Adrenal gland (tissue), 12 donors: ENCODE data around the gene RND3. TPM values are rescaled to one million over a fixed set of nuclear protein-coding genes. Genes with fewer than 3 reads are reported as not detected.

Experiments
- DNase-seq, 7 donors: peaks; one replicate each; pipeline ENCODE4 v3.0.0-alpha.2; 2019 to 2020
- H3K27ac ChIP-seq, 5 donors: fragments of 200-600 bp; sonication (generic) in 4 of 5; 1 replicate in 3 of 5; 2 replicates in 2 of 5; pipeline versions ENCODE4 v1.5.1 to v1.8.0; 2016 to 2020; ENCODE audit warnings: mild to moderate bottlenecking in 1 of 5
- H3K27me3 ChIP-seq: fragments of 200-600 bp; 2 replicates; pipeline ENCODE4 v1.8.0; 2021
- H3K36me3 ChIP-seq, 2 donors: fragments of 200-600 bp; replicated peaks in 1 of 2; 1 replicate in 1 of 2; 2 replicates in 1 of 2; pipeline versions ENCODE4 v1.5.1 to v1.8.0; 2018 to 2022
- H3K4me1 ChIP-seq, 2 donors: fragments of 200-600 bp; replicated peaks in 1 of 2; 1 replicate in 1 of 2; 2 replicates in 1 of 2; pipeline versions ENCODE4 v1.5.1 to v1.8.0; 2018 to 2021
- H3K4me3 ChIP-seq, 4 donors: fragments of 200-600 bp; sonication (generic) in 3 of 4; one replicate each; pipeline ENCODE4 v1.5.1; 2016 to 2018
- H3K9me3 ChIP-seq, 3 donors: fragments of 200-600 bp; sonication (generic) in 1 of 3; replicated peaks in 1 of 3; 1 replicate in 2 of 3; 2 replicates in 1 of 3; pipeline versions ENCODE4 v1.5.1 to v1.8.0; 2016 to 2021
- CTCF ChIP-seq, 6 experiments: fragments of 450-650 bp in 4 of 6; fragments of 200-600 bp in 2 of 6; sonication (generic) in 1 of 6; IDR thresholded peaks; 1 replicate in 5 of 6; 2 replicates in 1 of 6; pipeline versions ENCODE4 v1.5.1 to v1.8.0; 2016 to 2021; ENCODE audit warnings: antibody characterized with exemption in 6 of 6, mild to moderate bottlenecking in 2 of 6, moderate library complexity in 1 of 6
- POLR2A ChIP-seq, 2 donors: fragments of 450-650 bp; IDR thresholded peaks; one replicate each; pipeline ENCODE4 v1.6.1; 2017; ENCODE audit warnings: antibody characterized with exemption in 2 of 2, mild to moderate bottlenecking in 2 of 2, moderate library complexity in 1 of 2
- WGBS, 4 donors: extraction: QIAGEN DNeasy Blood & Tissue Kit in 2 of 4; methylation state at CpG; one replicate each; pipeline versions ENCODE4 v1.1.5 to v1.1.7; 2013 to 2017; 5-methylcytosine and 5-hydroxymethylcytosine counted together
- intact Hi-C, 2 donors: fragments of 100-400 bp; cut with DNase I; formaldehyde crosslinking; loops; one replicate each; pipeline versions ENCODE4 v1.14.1 to v1.15.0; 2022 to 2023
- polyA plus RNA-seq, 3 donors: library from polyadenylated mRNA; stranded (reverse); fragments of 200-250 nt in 2 of 3; fragments of 350-450 nt in 1 of 3; fragmentation: Illumina TruSeq in 1 of 3; extraction: RNeasy Lipid Tissue Mini Kit (QIAGEN cat#74804) in 1 of 3; gene quantifications; one replicate each; pipeline ENCODE4 v1.2.3, GENCODE V29; 2013 to 2014
- total RNA-seq, 9 donors: library from RNA; depleted of rRNA in 4 of 9; stranded (reverse); fragments of >200 nt in 4 of 9; fragments of 120-200 nt in 1 of 9; fragmentation: NEBNext Ultra II Directional in 1 of 9; extraction: Animal tissue kit (Norgen Biotek cat#: 25700) in 1 of 9; gene quantifications; one replicate each; pipeline versions ENCODE4 v1.1.0 to v1.2.4, GENCODE V29; 2013 to 2023
- donor health status: healthy with polysubstance abuse.
- donor health status: Bipolar disorder and iron deficiency.
- donor health status: DM: yes; HTN: yes; CAD: no.
- donor health status: DM: no; HTN: no; CAD: no.
- donor health status: DM: no; HTN: no; CAD: no.
- donor health status: DM: yes; HTN: yes; CAD: no.

The RND3 gene
- total and polyA plus RNA-seq, 12 donors, result 25.3 to 118 (median 52.4) TPM

DNA sequence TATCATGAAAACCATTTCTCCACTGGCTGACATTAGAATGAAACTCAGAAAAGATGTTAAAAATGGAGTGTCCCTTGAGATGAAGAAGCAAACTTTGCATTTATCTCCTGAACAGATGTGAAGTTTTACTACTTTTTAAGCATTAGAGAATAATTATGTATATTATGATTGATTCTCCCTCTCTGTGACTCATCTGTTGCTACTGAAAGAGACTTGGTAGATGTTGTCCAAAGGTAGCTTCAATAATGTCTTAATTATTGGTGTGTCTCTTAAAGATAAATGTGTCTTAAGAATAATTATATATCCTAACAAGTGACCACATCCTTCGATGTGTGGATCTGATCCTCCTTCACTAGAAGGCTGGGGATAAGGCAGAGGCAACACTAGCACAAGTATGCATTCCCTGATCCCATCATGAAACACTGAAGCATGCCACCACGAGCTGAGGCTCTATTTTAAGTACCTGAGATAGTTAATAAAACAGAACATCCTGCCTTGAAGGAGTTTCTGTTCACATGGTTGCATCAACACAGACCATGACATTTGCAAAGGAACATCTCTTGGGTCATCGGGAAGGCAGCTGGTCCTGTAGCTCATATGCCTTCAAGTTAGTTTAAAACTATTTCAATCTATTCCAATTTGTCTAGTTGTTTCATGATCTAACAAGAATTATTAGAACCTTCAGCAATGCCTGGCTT lies 15.5 kb downstream of the RND3 start:
- peaks cover 8 to 55% of the 10 kb centered on the region in 2 donors for H3K4me1 ChIP-seq
- peak overlapping the region in 2 of 5 donors; percentile 63 to 79 for H3K27ac ChIP-seq
- TF ChIP-seq CTCF (IDR thresholded peaks at IDR 0.05) (no peak), POLR2A (IDR thresholded peaks at IDR 0.05) (no peak)
- peaks cover 0 to 36% of the 10 kb centered on the region in 2 donors for H3K36me3 ChIP-seq
- H3K27me3 ChIP-seq, result no peaks in the 10 kb centered on the region
- H3K4me3 ChIP-seq, result no peak overlapping the region
- no peak for DNase-seq
- WGBS, 4 donors, result 46 to 65% (median 50%) methylated on average over 3 of the region's 3 CpGs
- intact Hi-C loops, result loop anchor here in 1 of 2 donors (10.0 kb wide), 2 partner anchors 437 to 667 kb away; no protein-coding TSS in a partner anchor
- H3K9me3 ChIP-seq, result no peaks in the 10 kb centered on the region

DNA sequence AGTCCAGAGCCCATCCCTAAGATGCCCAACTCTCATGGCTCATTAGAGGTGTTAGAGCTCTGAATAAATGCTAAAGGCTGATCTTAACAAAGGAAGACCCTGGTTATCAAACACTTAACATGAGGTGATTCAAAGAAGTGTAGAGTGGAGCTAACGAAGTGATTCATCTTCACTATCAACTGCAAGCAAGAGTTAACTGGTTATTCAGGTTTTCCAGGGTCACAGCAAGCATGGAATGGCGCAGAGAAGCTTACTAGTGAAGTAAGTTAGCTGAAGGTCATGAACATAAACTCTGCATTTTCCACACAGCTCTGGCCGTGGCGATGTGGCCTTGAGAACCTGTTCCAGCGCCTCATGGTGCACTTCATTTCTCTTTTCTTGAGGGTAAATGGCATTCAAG lies 17.0 kb downstream of the RND3 start:
- Histone ChIP-seq H3K27me3 (no peaks in the 10 kb centered on the region), H3K4me1 (peaks cover 7 to 49% of the 10 kb centered on the region in 2 donors), H3K4me3 (no peak overlapping the region), H3K9me3 (no peaks in the 10 kb centered on the region), H3K27ac (peak overlapping the region in 1 of 5 donors; percentile 30), H3K36me3 (peaks cover 0 to 36% of the 10 kb centered on the region in 2 donors)
- peak in 1 of 7 donors; percentile 48 for DNase-seq
- intact Hi-C loops, result loop anchor here in 1 of 2 donors (10.0 kb wide), 2 partner anchors 436 to 666 kb away; no protein-coding TSS in a partner anchor
- WGBS, 4 donors, result 41 to 60% (median 53%) methylated on average over 5 of the region's 5 CpGs
- no peak for TF ChIP-seq CTCF (IDR thresholded peaks at IDR 0.05)
- no peak for TF ChIP-seq POLR2A (IDR thresholded peaks at IDR 0.05)

GRCh38 chr2:150469706-150470274 lies 17.7 kb downstream of the RND3 start:
- H3K9me3 ChIP-seq, result no peaks in the 10 kb centered on the region
- H3K4me3 ChIP-seq, result no peak overlapping the region
- no peak overlapping the region for H3K27ac ChIP-seq
- no peaks in the 10 kb centered on the region for H3K27me3 ChIP-seq
- H3K36me3 ChIP-seq, result peaks cover 0 to 36% of the 10 kb centered on the region in 2 donors
- 90 to 92% (median 91%) methylated on average over 14 of the region's 14 CpGs for WGBS, 4 donors
- DNase-seq, result no peak
- intact Hi-C loops, result loop anchor here in 1 of 2 donors (10.0 kb wide), 2 partner anchors 435 to 665 kb away; no protein-coding TSS in a partner anchor
- peaks cover 7 to 43% of the 10 kb centered on the region in 2 donors for H3K4me1 ChIP-seq
- TF ChIP-seq CTCF (IDR thresholded peaks at IDR 0.05), result no peak
- TF ChIP-seq POLR2A (IDR thresholded peaks at IDR 0.05), result no peak

DNA sequence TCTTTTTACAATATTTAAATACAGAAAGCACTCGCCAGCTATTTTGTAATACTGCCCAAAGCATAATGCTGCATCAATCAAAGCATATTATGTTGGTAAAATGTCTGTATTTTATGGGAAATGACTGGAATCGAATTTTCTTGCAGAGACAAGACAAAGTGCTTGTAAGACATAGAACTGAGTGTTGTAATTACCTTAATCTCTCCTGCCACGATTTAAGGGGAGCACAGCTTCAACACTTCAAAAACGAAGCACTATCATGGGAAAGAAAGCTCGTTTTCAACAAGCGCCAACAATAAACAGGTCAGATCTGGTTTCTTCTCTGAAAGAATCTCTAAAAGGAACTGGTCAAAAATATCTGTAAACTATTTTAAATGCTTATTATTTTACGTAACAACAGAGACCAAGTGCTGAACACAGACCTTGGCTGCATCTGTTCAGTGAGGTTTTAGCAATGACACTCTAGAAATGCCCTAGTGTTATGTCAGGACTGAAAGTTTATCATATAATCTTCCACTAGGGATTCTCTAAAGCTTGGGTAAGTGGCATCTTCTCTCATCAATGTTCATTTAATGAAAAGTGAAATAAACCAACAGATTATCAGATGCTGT lies 19.0 kb downstream of the RND3 start:
- intact Hi-C loops, result no loop called here
- H3K27ac ChIP-seq, result peak overlapping the region in 1 of 5 donors; percentile 19
- 80 to 89% (median 83%) methylated on average over 7 of the region's 7 CpGs for WGBS, 4 donors

More for the DNA sequence above, 19.0 kb downstream of the RND3 start:
- no peak overlapping the region for H3K4me3 ChIP-seq
- peaks cover 0 to 28% of the 10 kb centered on the region in 2 donors for H3K36me3 ChIP-seq
- no peaks in the 10 kb centered on the region for H3K9me3 ChIP-seq
- H3K4me1 ChIP-seq, result peaks cover 7 to 33% of the 10 kb centered on the region in 2 donors
- no peaks in the 10 kb centered on the region for H3K27me3 ChIP-seq
- TF ChIP-seq CTCF (IDR thresholded peaks at IDR 0.05), result no peak
- no peak for TF ChIP-seq POLR2A (IDR thresholded peaks at IDR 0.05)
- DNase-seq, result no peak
